ENCODE measurements around the gene UNK. TPM values are rescaled to one million over a fixed set of nuclear protein-coding genes. Genes with fewer than 3 reads are reported as not detected.
"Not testable (repeated sequence)": the region's sequence is repeated elsewhere in the genome, so short reads cannot be mapped to it uniquely, and the experiment has no call there.

The UNK gene
- total and polyA plus RNA-seq, 4 donors = 4.0 to 16.4 (median 8.9) TPM

DNA sequence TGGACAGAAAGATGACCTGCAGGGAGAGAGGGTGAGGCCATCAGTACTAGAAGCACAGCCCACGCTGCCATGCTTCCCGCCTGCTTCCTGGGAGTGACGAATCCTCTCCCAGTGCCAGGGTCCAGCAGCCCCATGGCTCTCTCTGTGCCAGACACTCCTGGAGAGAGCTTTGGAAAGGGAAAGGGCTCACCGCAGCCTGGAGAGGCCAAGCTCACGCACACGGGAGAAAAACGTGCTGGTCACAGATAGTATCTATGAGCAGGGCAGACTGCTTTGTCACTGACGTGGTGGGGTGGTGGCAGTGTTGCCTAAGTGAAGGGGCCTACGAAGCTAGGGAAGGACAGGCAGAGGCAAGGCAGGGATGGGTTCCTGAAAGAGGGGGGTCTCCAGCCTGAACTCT lies 65.1 kb downstream of the UNK start:
- Histone ChIP-seq H3K9ac (ENCODE audit: low read depth in 1 of 2, low read length in 2 of 2) (no peak overlapping the region), H3K27ac (ENCODE audit: low read depth in 1 of 2, low read length in 2 of 2) (peak overlapping the region; percentile 3 to 11), H3K4me1 (ENCODE audit: control insufficient read depth in 4 of 4, insufficient read depth in 4 of 4, low read length in 3 of 4) (peaks cover 2 to 54% (median 35%) of the 10 kb centered on the region in 4 donors), H3K27me3 (ENCODE audit: control insufficient read depth in 4 of 4, insufficient read depth in 4 of 4, low read length in 3 of 4) (no peaks in the 10 kb centered on the region), H3K4me3 (ENCODE audit: low read depth in 1 of 3, low read length in 3 of 3) (no peak overlapping the region), H3K9me3 (ENCODE audit: control insufficient read depth in 4 of 4, low read length in 3 of 4) (no peaks in the 10 kb centered on the region), H3K36me3 (ENCODE audit: control insufficient read depth in 4 of 4, insufficient read depth in 3 of 4, low read depth in 1 of 4, low read length in 3 of 4) (peaks cover 25 to 46% (median 39%) of the 10 kb centered on the region in 4 donors)
- DNase-seq (ENCODE audit: low spot score) = peak; percentile 68
- WGBS = 88% methylated on average over 9 of the region's 9 CpGs
- TF ChIP-seq GABPA (IDR thresholded peaks at IDR 0.05 in 1 of 2, conservative IDR thresholded peaks at IDR 0.05 in 1 of 2) (no peak), EGR1 (IDR thresholded peaks at IDR 0.05; ENCODE audit: low read depth in 2 of 2) (no peak), NR2F2 (IDR thresholded peaks at IDR 0.05) (no peak), TAF1 (conservative IDR thresholded peaks at IDR 0.05) (no peak), SP1 (IDR thresholded peaks at IDR 0.05) (no peak), JUND (IDR thresholded peaks at IDR 0.05) (no peak)

DNA sequence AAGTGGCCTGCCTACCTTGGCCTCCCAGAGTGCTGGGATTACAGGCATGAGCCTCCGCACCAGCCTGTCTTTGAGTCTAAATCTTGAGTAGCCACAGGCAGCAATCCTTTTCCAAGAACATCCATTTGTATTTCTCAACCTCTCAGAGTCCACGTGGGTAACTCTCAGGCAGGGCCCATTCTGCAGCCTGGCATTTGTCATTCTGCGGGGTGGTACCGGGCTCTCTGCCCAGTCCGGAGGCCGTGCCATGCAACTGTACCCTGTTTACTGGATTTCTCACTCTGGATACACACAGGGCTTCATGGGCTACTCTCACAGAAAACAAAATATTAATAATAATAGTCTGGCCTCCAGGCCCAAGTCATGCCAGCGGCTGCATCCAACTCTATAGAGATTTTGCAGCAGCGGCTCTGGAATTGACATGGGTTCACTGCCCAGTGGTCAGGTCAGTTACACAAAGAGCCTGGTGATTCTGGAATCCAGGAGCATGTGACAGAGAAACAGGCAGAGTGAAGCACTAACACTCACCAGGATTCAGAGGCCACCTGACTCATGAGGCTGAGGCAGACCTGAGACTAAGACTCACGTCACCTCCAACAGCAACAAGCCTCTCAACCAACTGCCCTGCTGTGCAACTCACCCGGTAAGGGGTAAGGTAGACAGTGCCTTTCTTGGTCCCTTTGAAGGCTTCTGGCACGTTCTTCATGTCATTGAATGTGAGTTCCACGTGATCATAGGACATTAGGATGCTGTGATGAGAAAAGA lies 66.5 kb downstream of the UNK start:
- Histone ChIP-seq H3K9me3 (ENCODE audit: control insufficient read depth in 4 of 4, low read length in 3 of 4) (no peaks in the 10 kb centered on the region), H3K4me3 (ENCODE audit: low read depth in 1 of 3, low read length in 3 of 3) (no peak overlapping the region), H3K36me3 (ENCODE audit: control insufficient read depth in 4 of 4, insufficient read depth in 3 of 4, low read depth in 1 of 4, low read length in 3 of 4) (peaks cover 24 to 45% (median 37%) of the 10 kb centered on the region in 4 donors), H3K27me3 (ENCODE audit: control insufficient read depth in 4 of 4, insufficient read depth in 4 of 4, low read length in 3 of 4) (no peaks in the 10 kb centered on the region), H3K9ac (ENCODE audit: low read depth in 1 of 2, low read length in 2 of 2) (peak overlapping the region in 1 of 2 donors; percentile 8), H3K4me1 (ENCODE audit: control insufficient read depth in 4 of 4, insufficient read depth in 4 of 4, low read length in 3 of 4) (peaks cover 2 to 47% (median 29%) of the 10 kb centered on the region in 4 donors), H3K27ac (ENCODE audit: low read depth in 1 of 2, low read length in 2 of 2) (peak overlapping the region; percentile 77 to 78)
- WGBS = 60% methylated on average over 12 of the region's 12 CpGs
- no peak for DNase-seq (ENCODE audit: low spot score)
- TF ChIP-seq RXRA (IDR thresholded peaks at IDR 0.05) (peak in 1 of 2 donors; percentile 58), SP1 (IDR thresholded peaks at IDR 0.05) (no peak), YY1 (IDR thresholded peaks at IDR 0.05) (peak; percentile 87), HNF4A (conservative IDR thresholded peaks at IDR 0.05) (peak; percentile 35 to 62), FOXA2 (IDR thresholded peaks at IDR 0.05) (no peak), JUND (IDR thresholded peaks at IDR 0.05) (peak in 1 of 2 donors; percentile 41)
- TF ChIP-seq, protein P1, sequence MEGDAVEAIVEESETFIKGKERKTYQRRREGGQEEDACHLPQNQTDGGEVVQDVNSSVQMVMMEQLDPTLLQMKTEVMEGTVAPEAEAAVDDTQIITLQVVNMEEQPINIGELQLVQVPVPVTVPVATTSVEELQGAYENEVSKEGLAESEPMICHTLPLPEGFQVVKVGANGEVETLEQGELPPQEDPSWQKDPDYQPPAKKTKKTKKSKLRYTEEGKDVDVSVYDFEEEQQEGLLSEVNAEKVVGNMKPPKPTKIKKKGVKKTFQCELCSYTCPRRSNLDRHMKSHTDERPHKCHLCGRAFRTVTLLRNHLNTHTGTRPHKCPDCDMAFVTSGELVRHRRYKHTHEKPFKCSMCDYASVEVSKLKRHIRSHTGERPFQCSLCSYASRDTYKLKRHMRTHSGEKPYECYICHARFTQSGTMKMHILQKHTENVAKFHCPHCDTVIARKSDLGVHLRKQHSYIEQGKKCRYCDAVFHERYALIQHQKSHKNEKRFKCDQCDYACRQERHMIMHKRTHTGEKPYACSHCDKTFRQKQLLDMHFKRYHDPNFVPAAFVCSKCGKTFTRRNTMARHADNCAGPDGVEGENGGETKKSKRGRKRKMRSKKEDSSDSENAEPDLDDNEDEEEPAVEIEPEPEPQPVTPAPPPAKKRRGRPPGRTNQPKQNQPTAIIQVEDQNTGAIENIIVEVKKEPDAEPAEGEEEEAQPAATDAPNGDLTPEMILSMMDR (IDR thresholded peaks at IDR 0.05; ENCODE audit: low read depth, low read length, missing input control) = no peak
- TF ChIP-seq, protein P2, sequence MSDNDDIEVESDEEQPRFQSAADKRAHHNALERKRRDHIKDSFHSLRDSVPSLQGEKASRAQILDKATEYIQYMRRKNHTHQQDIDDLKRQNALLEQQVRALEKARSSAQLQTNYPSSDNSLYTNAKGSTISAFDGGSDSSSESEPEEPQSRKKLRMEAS (IDR thresholded peaks at IDR 0.05) = peak; percentile 52
- TF ChIP-seq, protein P3, sequence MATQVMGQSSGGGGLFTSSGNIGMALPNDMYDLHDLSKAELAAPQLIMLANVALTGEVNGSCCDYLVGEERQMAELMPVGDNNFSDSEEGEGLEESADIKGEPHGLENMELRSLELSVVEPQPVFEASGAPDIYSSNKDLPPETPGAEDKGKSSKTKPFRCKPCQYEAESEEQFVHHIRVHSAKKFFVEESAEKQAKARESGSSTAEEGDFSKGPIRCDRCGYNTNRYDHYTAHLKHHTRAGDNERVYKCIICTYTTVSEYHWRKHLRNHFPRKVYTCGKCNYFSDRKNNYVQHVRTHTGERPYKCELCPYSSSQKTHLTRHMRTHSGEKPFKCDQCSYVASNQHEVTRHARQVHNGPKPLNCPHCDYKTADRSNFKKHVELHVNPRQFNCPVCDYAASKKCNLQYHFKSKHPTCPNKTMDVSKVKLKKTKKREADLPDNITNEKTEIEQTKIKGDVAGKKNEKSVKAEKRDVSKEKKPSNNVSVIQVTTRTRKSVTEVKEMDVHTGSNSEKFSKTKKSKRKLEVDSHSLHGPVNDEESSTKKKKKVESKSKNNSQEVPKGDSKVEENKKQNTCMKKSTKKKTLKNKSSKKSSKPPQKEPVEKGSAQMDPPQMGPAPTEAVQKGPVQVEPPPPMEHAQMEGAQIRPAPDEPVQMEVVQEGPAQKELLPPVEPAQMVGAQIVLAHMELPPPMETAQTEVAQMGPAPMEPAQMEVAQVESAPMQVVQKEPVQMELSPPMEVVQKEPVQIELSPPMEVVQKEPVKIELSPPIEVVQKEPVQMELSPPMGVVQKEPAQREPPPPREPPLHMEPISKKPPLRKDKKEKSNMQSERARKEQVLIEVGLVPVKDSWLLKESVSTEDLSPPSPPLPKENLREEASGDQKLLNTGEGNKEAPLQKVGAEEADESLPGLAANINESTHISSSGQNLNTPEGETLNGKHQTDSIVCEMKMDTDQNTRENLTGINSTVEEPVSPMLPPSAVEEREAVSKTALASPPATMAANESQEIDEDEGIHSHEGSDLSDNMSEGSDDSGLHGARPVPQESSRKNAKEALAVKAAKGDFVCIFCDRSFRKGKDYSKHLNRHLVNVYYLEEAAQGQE (IDR thresholded peaks at IDR 0.05) = peak; percentile 30
- TF ChIP-seq, protein P4, sequence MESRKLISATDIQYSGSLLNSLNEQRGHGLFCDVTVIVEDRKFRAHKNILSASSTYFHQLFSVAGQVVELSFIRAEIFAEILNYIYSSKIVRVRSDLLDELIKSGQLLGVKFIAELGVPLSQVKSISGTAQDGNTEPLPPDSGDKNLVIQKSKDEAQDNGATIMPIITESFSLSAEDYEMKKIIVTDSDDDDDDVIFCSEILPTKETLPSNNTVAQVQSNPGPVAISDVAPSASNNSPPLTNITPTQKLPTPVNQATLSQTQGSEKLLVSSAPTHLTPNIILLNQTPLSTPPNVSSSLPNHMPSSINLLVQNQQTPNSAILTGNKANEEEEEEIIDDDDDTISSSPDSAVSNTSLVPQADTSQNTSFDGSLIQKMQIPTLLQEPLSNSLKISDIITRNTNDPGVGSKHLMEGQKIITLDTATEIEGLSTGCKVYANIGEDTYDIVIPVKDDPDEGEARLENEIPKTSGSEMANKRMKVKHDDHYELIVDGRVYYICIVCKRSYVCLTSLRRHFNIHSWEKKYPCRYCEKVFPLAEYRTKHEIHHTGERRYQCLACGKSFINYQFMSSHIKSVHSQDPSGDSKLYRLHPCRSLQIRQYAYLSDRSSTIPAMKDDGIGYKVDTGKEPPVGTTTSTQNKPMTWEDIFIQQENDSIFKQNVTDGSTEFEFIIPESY (IDR thresholded peaks at IDR 0.05) = no peak

DNA sequence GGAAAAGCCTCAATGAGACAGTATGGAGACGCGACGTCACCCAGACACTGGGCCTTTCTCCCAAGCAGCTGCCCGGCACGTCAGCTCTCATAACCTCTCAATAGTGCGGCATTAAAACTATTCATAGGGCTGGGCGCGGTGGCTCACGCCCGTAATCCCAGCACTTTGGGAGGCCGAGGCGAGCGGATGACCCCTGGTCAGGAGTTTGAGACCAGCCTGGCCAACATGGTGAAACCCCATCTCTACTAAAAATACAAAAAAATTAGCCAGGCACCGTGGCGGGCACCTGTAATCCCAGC lies 67.0 kb downstream of the UNK start:
- H3K27ac ChIP-seq (ENCODE audit: low read depth in 1 of 2, low read length in 2 of 2) = peak overlapping the region; percentile 77 to 78
- WGBS = 94% methylated on average over 15 of the region's 15 CpGs
- not testable (repeated sequence) for H3K9me3 ChIP-seq (ENCODE audit: control insufficient read depth in 4 of 4, low read length in 3 of 4); H3K27me3 ChIP-seq (ENCODE audit: control insufficient read depth in 4 of 4, insufficient read depth in 4 of 4, low read length in 3 of 4); H3K4me3 ChIP-seq (ENCODE audit: low read depth in 1 of 3, low read length in 3 of 3); DNase-seq (ENCODE audit: low spot score)
- peaks cover 2 to 52% (median 33%) of the 10 kb centered on the region in 4 donors for H3K4me1 ChIP-seq (ENCODE audit: control insufficient read depth in 4 of 4, insufficient read depth in 4 of 4, low read length in 3 of 4)
- H3K36me3 ChIP-seq (ENCODE audit: control insufficient read depth in 4 of 4, insufficient read depth in 3 of 4, low read depth in 1 of 4, low read length in 3 of 4) = peaks cover 19 to 41% (median 35%) of the 10 kb centered on the region in 4 donors
- H3K9ac ChIP-seq (ENCODE audit: low read depth in 1 of 2, low read length in 2 of 2) = peak overlapping the region in 1 of 2 donors; percentile 8
